Prostate gland (tissue), 2 donors: ENCODE results near the gene OTUB2. TPM values are rescaled to one million over a fixed set of nuclear protein-coding genes. Genes with fewer than 3 reads are reported as not detected.

Experiments
- DNase-seq: peaks from one replicate; pipeline ENCODE4 v3.0.0-alpha.2; 2019; ENCODE audit warnings: low spot score
- H3K27ac ChIP-seq, 2 donors: fragments of 200-600 bp; sonication (generic); 2 replicates each; pipeline ENCODE4 v1.5.1; 2017 to 2019
- H3K27me3 ChIP-seq: fragments of 200-600 bp; sonication (generic); replicated peaks from 2 replicates; pipeline ENCODE4 v1.5.1; 2019; ENCODE audit not compliant: insufficient read depth
- H3K36me3 ChIP-seq, 2 donors: fragments of 200-600 bp; sonication (generic); 1 replicate in 1 of 2; 2 replicates in 1 of 2; pipeline versions ENCODE4 v1.5.1 to v1.8.1; 2017 to 2019
- H3K4me1 ChIP-seq: fragments of 200-600 bp; sonication (generic); replicated peaks from 2 replicates; pipeline ENCODE4 v1.5.1; 2019
- H3K4me3 ChIP-seq, 2 donors: fragments of 200-600 bp; sonication (generic); 2 replicates each; pipeline ENCODE4 v1.5.1; 2017 to 2019
- H3K9me3 ChIP-seq: fragments of 200-600 bp; sonication (generic); 2 replicates; pipeline ENCODE4 v1.5.1; 2017
- POLR2A ChIP-seq: fragments of 450-650 bp; IDR thresholded peaks from one replicate; pipeline ENCODE4 v1.6.1; 2016; ENCODE audit warnings: antibody characterized with exemption, mild to moderate bottlenecking
- POLR2AphosphoS5 ChIP-seq: sonication (generic); formaldehyde crosslinking; IDR thresholded peaks from one replicate; pipeline ENCODE4 v1.6.1; 2017; ENCODE audit warnings: antibody characterized with exemption
- WGBS: methylation state at CpG from one replicate; pipeline ENCODE4 v1.1.5; 2018; 5-methylcytosine and 5-hydroxymethylcytosine counted together
- intact Hi-C: fragments of 100-400 bp; cut with DNase I; formaldehyde crosslinking; loops from one replicate; pipeline ENCODE4 v1.14.2; 2022
- total RNA-seq, 2 donors: library from RNA; depleted of rRNA; stranded (reverse); fragments of >200 nt; gene quantifications; one replicate each; pipeline ENCODE4 v1.1.0, GENCODE V29; 2016
- TF ChIP-seq, protein P1 (sequence below), 4 experiments: fragments of 200-600 bp in 2 of 4; fragments of 450-650 bp in 2 of 4; sonication (generic) in 2 of 4; IDR thresholded peaks; 1 replicate in 3 of 4; 2 replicates in 1 of 4; pipeline ENCODE4 v1.5.1; 2016 to 2019; ENCODE audit warnings: antibody characterized with exemption in 4 of 4, mild to moderate bottlenecking in 2 of 4, moderate library complexity in 2 of 4

OTUB2 gene
- total RNA-seq, 2 donors from 2014 or later = 1.5 to 3.0 TPM

DNA sequence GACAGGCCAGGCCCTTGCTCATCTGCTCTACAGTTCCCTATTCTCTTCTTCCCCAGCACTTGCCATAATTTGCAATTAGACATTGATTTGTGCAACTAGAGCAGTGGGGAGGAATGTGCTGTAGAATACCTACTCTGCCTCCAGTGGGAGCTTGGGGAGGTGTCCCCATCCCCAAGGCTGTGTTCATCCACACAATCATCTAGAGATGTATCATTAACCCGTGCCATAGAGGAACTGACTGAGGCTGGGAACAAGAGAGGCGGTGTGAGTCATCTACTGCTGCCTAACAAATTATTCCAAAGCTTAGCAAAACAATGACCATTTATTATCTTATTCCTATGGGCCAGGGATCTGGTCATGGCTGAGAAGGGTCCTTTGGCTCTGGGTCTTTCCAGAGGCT lies 5.1 kb upstream of the OTUB2 start:
- Histone ChIP-seq H3K9me3 (no peaks in the 10 kb centered on the region), H3K4me1 (no peaks in the 10 kb centered on the region), H3K36me3 (no peaks in the 10 kb centered on the region), H3K27me3 (no peaks in the 10 kb centered on the region), H3K4me3 (no peak overlapping the region), H3K27ac (no peak overlapping the region)
- intact Hi-C loops = no loop called here
- DNase-seq = no peak
- WGBS = 75% methylated on average over 2 of the region's 2 CpGs
- TF ChIP-seq, protein P1, sequence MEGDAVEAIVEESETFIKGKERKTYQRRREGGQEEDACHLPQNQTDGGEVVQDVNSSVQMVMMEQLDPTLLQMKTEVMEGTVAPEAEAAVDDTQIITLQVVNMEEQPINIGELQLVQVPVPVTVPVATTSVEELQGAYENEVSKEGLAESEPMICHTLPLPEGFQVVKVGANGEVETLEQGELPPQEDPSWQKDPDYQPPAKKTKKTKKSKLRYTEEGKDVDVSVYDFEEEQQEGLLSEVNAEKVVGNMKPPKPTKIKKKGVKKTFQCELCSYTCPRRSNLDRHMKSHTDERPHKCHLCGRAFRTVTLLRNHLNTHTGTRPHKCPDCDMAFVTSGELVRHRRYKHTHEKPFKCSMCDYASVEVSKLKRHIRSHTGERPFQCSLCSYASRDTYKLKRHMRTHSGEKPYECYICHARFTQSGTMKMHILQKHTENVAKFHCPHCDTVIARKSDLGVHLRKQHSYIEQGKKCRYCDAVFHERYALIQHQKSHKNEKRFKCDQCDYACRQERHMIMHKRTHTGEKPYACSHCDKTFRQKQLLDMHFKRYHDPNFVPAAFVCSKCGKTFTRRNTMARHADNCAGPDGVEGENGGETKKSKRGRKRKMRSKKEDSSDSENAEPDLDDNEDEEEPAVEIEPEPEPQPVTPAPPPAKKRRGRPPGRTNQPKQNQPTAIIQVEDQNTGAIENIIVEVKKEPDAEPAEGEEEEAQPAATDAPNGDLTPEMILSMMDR (IDR thresholded peaks at IDR 0.05) = no peak
- TF ChIP-seq POLR2AphosphoS5 (no peak), POLR2A (no peak)

DNA sequence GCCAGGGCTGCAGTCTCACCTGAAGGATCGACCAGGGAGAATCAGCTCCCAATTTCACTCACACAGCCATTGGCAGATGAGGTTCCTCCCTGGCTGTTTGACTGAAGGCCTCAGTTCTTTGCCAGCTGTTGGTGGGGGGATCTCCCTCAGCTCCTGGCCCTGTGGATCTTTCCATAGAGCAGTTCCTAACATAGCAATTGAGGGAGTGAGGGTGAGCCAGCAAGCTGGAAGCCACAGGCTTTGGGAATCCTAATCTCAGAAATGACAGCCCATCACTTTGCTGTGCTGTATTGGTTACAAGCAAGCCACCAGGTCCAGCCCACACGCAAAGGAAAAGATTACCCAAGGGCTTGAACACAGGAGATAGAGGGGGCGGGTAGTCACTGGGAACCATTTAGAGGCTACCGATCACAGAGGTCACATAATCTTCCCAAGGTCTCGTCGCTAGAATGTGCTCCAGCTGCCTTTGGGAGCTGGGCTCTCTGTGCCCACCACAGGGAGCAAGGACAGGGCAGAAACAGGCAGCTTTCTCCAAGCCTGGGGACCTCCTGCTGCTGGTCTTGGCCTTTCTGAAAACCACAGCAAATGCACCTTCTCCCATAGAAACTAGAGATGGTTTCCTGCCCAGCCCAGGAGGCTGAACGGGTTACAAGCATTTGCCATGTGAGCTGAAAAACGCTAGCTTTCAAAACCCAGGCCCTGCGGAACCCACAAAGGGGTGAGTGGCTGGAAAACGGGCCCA lies 4.6 kb upstream of the OTUB2 start:
- intact Hi-C loops = no loop called here
- Histone ChIP-seq H3K27ac (no peak overlapping the region), H3K4me1 (no peaks in the 10 kb centered on the region), H3K27me3 (no peaks in the 10 kb centered on the region), H3K9me3 (no peaks in the 10 kb centered on the region), H3K36me3 (no peaks in the 10 kb centered on the region), H3K4me3 (no peak overlapping the region)
- 74% methylated on average over 10 of the region's 10 CpGs for WGBS
- DNase-seq = no peak
- TF ChIP-seq POLR2A = no peak

DNA sequence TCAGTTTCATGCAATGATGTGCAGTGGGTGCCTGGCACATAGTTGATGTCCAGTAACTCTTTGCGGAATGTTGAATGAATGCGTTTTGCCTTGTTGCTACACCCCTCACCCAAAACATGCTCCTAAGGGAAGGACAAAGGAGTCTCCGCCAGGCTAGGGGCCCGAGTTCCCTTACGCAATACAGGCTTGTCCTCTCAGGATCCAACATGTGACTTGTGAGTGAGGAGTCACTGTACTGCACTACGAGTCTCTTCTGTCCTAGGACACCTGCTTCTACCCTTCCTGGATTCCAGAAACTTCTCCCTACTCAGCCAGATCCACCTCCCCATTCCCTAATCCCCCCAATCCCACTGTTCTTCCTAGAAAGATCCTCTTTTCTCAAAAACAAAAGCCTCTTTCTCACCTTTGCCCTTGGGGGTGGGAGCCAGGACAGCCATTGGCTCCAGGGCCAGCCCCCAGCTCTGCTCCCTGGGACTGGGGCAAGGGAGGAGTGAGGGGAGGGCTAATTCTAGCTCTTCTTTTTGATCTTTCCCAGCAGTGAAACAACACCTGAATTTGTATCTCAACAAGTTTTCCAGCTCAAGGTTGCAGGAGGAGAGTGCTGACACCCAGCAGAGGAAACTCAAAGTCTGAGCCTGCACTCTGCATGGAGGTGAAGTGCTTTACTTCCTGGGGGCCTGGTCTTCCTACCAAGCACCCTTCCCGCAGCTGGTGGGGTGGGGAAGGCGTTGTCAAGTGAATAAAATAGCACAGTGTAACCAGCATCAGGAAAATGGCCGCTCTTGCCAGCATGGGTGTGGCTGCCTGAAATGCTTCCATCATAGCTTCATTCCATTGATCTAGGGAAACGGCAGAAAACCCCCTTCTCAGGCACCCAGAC lies 3.4 kb upstream of the OTUB2 start:
- Histone ChIP-seq H3K4me3 (no peak overlapping the region), H3K27ac (no peak overlapping the region), H3K9me3 (no peaks in the 10 kb centered on the region), H3K4me1 (no peaks in the 10 kb centered on the region), H3K27me3 (no peaks in the 10 kb centered on the region), H3K36me3 (no peaks in the 10 kb centered on the region)
- intact Hi-C loops = no loop called here
- 63% methylated on average over 10 of the region's 10 CpGs for WGBS
- TF ChIP-seq POLR2A (no peak), POLR2AphosphoS5 (no peak)
- TF ChIP-seq, protein P1 (IDR thresholded peaks at IDR 0.05) = no peak
- no peak for DNase-seq

DNA sequence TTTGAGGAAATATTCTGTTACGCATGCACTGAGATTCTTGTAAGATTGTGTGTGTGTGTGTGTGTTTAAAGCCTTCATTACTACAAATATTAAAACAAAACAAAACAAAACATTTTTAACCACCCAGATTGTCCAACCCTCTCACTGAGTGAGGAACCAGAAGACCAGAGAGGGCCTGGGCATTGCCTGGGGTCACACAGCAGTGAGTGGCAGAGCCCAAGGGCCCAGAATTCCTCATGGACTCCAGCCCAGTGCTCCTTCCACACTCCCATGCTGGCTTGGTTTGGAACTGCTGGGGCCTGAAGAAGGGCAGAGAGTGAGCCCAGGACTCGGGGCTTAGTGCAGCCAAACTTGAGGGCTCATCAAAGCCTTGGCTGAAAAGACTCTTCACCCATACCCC lies 1.6 kb upstream of the OTUB2 start:
- DNase-seq = no peak
- TF ChIP-seq POLR2A = no peak
- TF ChIP-seq POLR2AphosphoS5 = no peak
- TF ChIP-seq, protein P1 (IDR thresholded peaks at IDR 0.05) = no peak
- H3K9me3 ChIP-seq = no peaks in the 10 kb centered on the region

DNA sequence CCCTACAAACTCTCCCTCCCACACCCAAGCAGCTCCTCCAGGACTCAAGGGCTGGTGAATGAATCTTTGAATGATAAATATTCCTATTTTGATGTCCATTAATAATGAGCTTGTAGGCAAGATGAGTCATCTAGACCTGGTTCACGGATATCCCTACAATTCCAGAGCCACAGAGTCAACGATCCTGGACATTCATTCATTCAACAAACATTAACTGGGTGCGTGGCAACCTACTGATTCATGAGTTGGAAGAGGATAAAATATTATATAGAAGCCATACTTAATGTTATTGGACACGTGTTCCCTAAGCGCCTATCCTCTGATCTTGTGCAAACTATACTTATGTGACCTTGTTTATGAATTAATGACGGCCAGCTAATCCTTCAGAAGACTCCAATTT lies 420 bp upstream of the OTUB2 start:
- H3K4me1 ChIP-seq = no peaks in the 10 kb centered on the region
- intact Hi-C loops = no loop called here
- no peak for DNase-seq
- H3K36me3 ChIP-seq = no peaks in the 10 kb centered on the region
- H3K4me3 ChIP-seq = peak overlapping the region; percentile 83 to 87
- H3K27ac ChIP-seq = no peak overlapping the region
- TF ChIP-seq POLR2AphosphoS5 (no peak), POLR2A (no peak)
- TF ChIP-seq, protein P1 (IDR thresholded peaks at IDR 0.05) = no peak
- 52% methylated on average over 6 of the region's 6 CpGs for WGBS
- H3K27me3 ChIP-seq = no peaks in the 10 kb centered on the region
- no peaks in the 10 kb centered on the region for H3K9me3 ChIP-seq

More for the DNA sequence above, 1.6 kb upstream of the OTUB2 start:
- intact Hi-C loops = no loop called here
- Histone ChIP-seq H3K27ac (no peak overlapping the region), H3K27me3 (no peaks in the 10 kb centered on the region), H3K4me3 (no peak overlapping the region), H3K4me1 (no peaks in the 10 kb centered on the region), H3K36me3 (no peaks in the 10 kb centered on the region)
- WGBS = 88% methylated on average over 2 of the region's 2 CpGs
